Endothelial cell of umbilical vein (primary cell): ENCODE results near the gene CTTN.

Experiments
- CTCF ChIP-seq, 2 donors: IDR thresholded peaks; 1 replicate in 1 of 2; 2 replicates in 1 of 2; pipeline ENCODE4 v1.5.1; 2011; ENCODE audit warnings: low read length in 2 of 2, mild to moderate bottlenecking in 2 of 2, moderate library complexity in 2 of 2, control low read depth in 1 of 2, inconsistent platforms in 1 of 2, low read depth in 1 of 2; ENCODE audit not compliant: insufficient read depth in 1 of 2; ENCODE audit errors: extremely low read depth in 1 of 2
- EZH2 ChIP-seq: IDR thresholded peaks from 2 replicates; pipeline ENCODE4 v1.6.1; 2012; ENCODE audit warnings: borderline replicate concordance, low read depth, mild to moderate bottlenecking, moderate library complexity, low read length, inconsistent platforms; ENCODE audit not compliant: severe bottlenecking
- FOS ChIP-seq: IDR thresholded peaks from 2 replicates; pipeline ENCODE4 v1.6.1; 2011; ENCODE audit warnings: mild to moderate bottlenecking, low read length, moderate library complexity, borderline replicate concordance; ENCODE audit not compliant: insufficient read depth
- JUN ChIP-seq: IDR thresholded peaks from 2 replicates; pipeline ENCODE4 v1.6.1; 2011; ENCODE audit warnings: borderline replicate concordance, low read depth; ENCODE audit not compliant: insufficient read length, insufficient read depth
- MAX ChIP-seq: IDR thresholded peaks from 2 replicates; pipeline ENCODE4 v1.6.1; 2011; ENCODE audit not compliant: insufficient read depth, insufficient read length
- MYC ChIP-seq: IDR thresholded peaks from one replicate; pipeline ENCODE4 v1.6.1; 2011; ENCODE audit warnings: mild to moderate bottlenecking, low read depth, low read length
- POLR2A ChIP-seq: IDR thresholded peaks from 2 replicates; pipeline ENCODE4 v1.6.1; 2012; ENCODE audit warnings: low read depth, mild to moderate bottlenecking, control low read depth, low read length
- POLR2AphosphoS5 ChIP-seq: IDR thresholded peaks from 2 replicates; pipeline ENCODE4 v1.6.1; 2012; ENCODE audit warnings: low read depth, mild to moderate bottlenecking, control low read depth, low read length, moderate library complexity; ENCODE audit not compliant: insufficient read depth

- no peak for TF ChIP-seq CTCF (IDR thresholded peaks at IDR 0.05; ENCODE audit: extremely low read depth in 1 of 2, insufficient read depth in 1 of 2, low read depth in 1 of 2, low read length in 2 of 2)
- no peak for TF ChIP-seq POLR2A
- TF ChIP-seq EZH2: no peak
- TF ChIP-seq POLR2AphosphoS5: no peak
- TF ChIP-seq MAX: no peak
- TF ChIP-seq FOS: no peak
- TF ChIP-seq JUN: no peak
- no peak for TF ChIP-seq MYC
These were observed 33.4 kb upstream of the CTTN start for GRCh38 chr11:70364745-70365543.
